Measurements from ENCODE around the gene MYOM1. TPM values are rescaled to one million over a fixed set of nuclear protein-coding genes. Genes with fewer than 3 reads are reported as not detected.
"Not testable (repeated sequence)": the region's sequence is repeated elsewhere in the genome, so short reads cannot be mapped to it uniquely, and the experiment has no call there.

Gene MYOM1
- total RNA-seq, 2 experiments from 2014 or later: 2.4 to 3.8 TPM

DNA sequence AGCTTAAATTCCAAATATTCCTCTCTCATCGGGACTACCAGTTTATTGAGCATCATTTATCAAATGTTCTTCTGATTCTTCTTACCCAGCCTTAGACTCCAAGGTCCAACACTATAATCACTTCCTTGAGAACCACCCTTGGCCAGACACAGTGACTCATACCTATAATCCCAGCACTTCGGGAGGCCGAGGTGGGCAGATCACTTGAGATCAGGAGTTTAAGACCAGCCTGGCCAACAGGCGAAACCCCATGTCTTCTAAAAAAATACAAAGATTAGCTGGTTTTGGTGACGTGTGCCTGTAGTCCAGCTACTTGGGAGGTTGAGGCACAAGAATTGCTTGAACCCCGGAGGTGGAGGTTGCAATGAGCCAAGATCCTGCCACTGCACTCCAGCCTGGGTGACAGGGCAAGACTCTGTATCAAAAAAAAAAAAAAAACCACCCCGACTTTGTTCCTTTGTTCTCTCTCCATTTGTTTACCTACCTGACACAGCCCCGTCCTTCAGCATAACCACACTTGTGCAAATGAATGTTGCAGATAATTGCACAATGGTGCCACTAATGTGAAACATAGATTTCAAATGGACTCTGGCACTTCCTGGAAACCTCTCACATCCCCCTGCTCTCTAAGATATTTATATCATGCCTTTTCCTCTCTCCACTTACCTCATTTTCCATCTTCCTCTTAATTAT, 167.9 kb downstream of the MYOM1 start:
- intact Hi-C loops (cut with micrococcal nuclease; ENCODE audit: unreplicated experiment): no loop called here
- CTCF ChIA-PET (ENCODE audit: unreplicated experiment): no interaction called here
- TF ChIP-seq, protein P1, sequence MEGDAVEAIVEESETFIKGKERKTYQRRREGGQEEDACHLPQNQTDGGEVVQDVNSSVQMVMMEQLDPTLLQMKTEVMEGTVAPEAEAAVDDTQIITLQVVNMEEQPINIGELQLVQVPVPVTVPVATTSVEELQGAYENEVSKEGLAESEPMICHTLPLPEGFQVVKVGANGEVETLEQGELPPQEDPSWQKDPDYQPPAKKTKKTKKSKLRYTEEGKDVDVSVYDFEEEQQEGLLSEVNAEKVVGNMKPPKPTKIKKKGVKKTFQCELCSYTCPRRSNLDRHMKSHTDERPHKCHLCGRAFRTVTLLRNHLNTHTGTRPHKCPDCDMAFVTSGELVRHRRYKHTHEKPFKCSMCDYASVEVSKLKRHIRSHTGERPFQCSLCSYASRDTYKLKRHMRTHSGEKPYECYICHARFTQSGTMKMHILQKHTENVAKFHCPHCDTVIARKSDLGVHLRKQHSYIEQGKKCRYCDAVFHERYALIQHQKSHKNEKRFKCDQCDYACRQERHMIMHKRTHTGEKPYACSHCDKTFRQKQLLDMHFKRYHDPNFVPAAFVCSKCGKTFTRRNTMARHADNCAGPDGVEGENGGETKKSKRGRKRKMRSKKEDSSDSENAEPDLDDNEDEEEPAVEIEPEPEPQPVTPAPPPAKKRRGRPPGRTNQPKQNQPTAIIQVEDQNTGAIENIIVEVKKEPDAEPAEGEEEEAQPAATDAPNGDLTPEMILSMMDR (conservative IDR thresholded peaks at IDR 0.05; ENCODE audit: low read length): no peak
- TF ChIP-seq EZH2phosphoT487 (IDR thresholded peaks at IDR 0.05; ENCODE audit: borderline replicate concordance, low read depth, low read length): no peak
- H3K9me3 ChIP-seq (ENCODE audit: low read length): no peaks in the 10 kb centered on the region
- H3K4me2 ChIP-seq (ENCODE audit: low read length): no peak overlapping the region
- H3K79me2 ChIP-seq (ENCODE audit: insufficient read depth, low read depth, low read length): no peaks in the 10 kb centered on the region
- H3K4me1 ChIP-seq (ENCODE audit: insufficient read depth, low read length, poor library complexity, severe bottlenecking): no peaks in the 10 kb centered on the region
- no peaks in the 10 kb centered on the region for H4K20me1 ChIP-seq (ENCODE audit: insufficient read depth, low read length)
- no peak overlapping the region for H3K4me3 ChIP-seq (ENCODE audit: low read depth, low read length, poor library complexity, severe bottlenecking)
- H3K36me3 ChIP-seq (ENCODE audit: insufficient read depth, low read length): no peaks in the 10 kb centered on the region
- H3K27ac ChIP-seq (ENCODE audit: low read depth, low read length, poor library complexity, severe bottlenecking): no peak overlapping the region
- H2AFZ ChIP-seq (ENCODE audit: low read length): no peak overlapping the region
- DNase-seq (ENCODE audit: low spot score): no peak
- POLR2A ChIA-PET: interaction anchor here (0.7 to 0.9 kb wide), 2 partner anchors 15 to 37 kb away, joined by 4 to 8 read pairs; no protein-coding TSS in a partner anchor
- H3K9me2 ChIP-seq (ENCODE audit: insufficient read depth, low read length): no peaks in the 10 kb centered on the region
- no TSS peak for BruUV-seq (replicated peaks)

DNA sequence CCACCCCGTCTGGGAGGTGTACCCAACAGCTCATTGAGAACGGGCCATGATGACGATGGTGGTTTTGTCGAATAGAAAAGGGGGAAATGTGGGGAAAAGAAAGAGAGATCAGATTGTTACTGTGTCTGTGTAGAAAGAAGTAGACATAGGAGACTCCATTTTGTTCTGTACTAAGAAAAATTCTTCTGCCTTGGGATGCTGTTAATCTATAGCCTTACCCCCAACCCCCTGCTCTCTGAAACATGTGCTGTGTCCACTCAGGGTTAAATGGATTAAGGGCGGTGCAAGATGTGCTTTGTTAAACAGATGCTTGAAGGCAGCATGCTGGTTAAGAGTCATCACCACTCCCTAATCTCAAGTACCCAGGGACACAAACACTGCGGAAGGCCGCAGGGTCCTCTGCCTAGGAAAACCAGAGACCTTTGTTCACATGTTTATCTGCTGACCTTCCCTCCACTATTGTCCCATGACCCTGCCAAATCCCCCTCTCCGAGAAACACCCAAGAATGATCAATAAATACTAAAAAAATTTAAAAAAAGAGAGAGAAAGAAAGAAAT, 169.8 kb downstream of the MYOM1 start:
- H3K9me2 ChIP-seq (ENCODE audit: insufficient read depth, low read length); intact Hi-C loops (cut with micrococcal nuclease; ENCODE audit: unreplicated experiment); CTCF ChIA-PET (ENCODE audit: unreplicated experiment); POLR2A ChIA-PET; H3K4me2 ChIP-seq (ENCODE audit: low read length); H4K20me1 ChIP-seq (ENCODE audit: insufficient read depth, low read length); H3K4me1 ChIP-seq (ENCODE audit: insufficient read depth, low read length, poor library complexity, severe bottlenecking); H2AFZ ChIP-seq (ENCODE audit: low read length); H3K36me3 ChIP-seq (ENCODE audit: insufficient read depth, low read length); H3K79me2 ChIP-seq (ENCODE audit: insufficient read depth, low read depth, low read length); DNase-seq (ENCODE audit: low spot score); H3K4me3 ChIP-seq (ENCODE audit: low read depth, low read length, poor library complexity, severe bottlenecking); BruUV-seq (replicated peaks); H3K9me3 ChIP-seq (ENCODE audit: low read length); H3K27ac ChIP-seq (ENCODE audit: low read depth, low read length, poor library complexity, severe bottlenecking): not testable (repeated sequence)

DNA sequence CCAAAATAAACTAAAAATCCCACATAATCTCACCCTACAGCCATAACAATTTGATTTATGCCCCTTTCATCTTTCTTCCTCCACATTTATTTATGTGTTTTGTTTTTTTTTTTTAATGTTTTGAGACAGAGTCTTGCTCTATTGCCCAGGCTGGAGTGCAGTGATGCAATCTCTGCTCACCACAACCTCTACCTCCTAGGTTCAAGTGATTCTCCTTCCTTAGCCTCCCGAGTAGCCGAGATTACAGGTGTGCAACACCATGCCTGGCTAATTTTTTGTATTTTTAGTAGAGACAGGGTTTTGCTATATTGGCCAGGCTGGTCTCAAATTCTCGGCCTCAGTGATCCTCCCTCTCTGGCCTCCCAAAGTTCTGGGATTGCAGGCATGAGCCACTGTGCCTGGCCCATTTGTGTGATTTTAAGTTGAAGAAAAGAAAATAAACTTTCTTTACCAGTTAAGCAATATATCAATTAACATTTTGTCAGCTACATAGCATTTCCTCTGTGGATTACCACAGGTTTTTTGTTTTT, 170.9 kb downstream of the MYOM1 start:
- H3K79me2 ChIP-seq (ENCODE audit: insufficient read depth, low read depth, low read length): no peaks in the 10 kb centered on the region
- no TSS peak for BruUV-seq (replicated peaks)
- no peak for TF ChIP-seq EZH2phosphoT487 (IDR thresholded peaks at IDR 0.05; ENCODE audit: borderline replicate concordance, low read depth, low read length)
- TF ChIP-seq, protein P1 (conservative IDR thresholded peaks at IDR 0.05; ENCODE audit: low read length): no peak
- H3K36me3 ChIP-seq (ENCODE audit: insufficient read depth, low read length): no peaks in the 10 kb centered on the region
- H2AFZ ChIP-seq (ENCODE audit: low read length): peak overlapping the region; percentile 46; the same call in 1 of the 2 replicates
- no peaks in the 10 kb centered on the region for H3K9me3 ChIP-seq (ENCODE audit: low read length)
- no peaks in the 10 kb centered on the region for H4K20me1 ChIP-seq (ENCODE audit: insufficient read depth, low read length)
- H3K4me3 ChIP-seq (ENCODE audit: low read depth, low read length, poor library complexity, severe bottlenecking): no peak overlapping the region
- no peak overlapping the region for H3K4me2 ChIP-seq (ENCODE audit: low read length)
- no peaks in the 10 kb centered on the region for H3K9me2 ChIP-seq (ENCODE audit: insufficient read depth, low read length)
- no peak overlapping the region for H3K27ac ChIP-seq (ENCODE audit: low read depth, low read length, poor library complexity, severe bottlenecking)
- ChIA-PET CTCF (ENCODE audit: unreplicated experiment) (no interaction called here), POLR2A (interaction anchor here (0.7 to 1.0 kb wide), 2 partner anchors 11 to 101 kb away, joined by 3 to 4 read pairs; no protein-coding TSS in a partner anchor)
- no peak for DNase-seq (ENCODE audit: low spot score)
- H3K4me1 ChIP-seq (ENCODE audit: insufficient read depth, low read length, poor library complexity, severe bottlenecking): no peaks in the 10 kb centered on the region
- intact Hi-C loops (cut with micrococcal nuclease; ENCODE audit: unreplicated experiment): no loop called here
